Measurements from ENCODE around the gene CACNA1C.

CACNA1C gene

GRCh38 chr12:2302711-2303580 is 250.2 kb downstream of the CACNA1C start:
- DNase-seq = no peak

DNA sequence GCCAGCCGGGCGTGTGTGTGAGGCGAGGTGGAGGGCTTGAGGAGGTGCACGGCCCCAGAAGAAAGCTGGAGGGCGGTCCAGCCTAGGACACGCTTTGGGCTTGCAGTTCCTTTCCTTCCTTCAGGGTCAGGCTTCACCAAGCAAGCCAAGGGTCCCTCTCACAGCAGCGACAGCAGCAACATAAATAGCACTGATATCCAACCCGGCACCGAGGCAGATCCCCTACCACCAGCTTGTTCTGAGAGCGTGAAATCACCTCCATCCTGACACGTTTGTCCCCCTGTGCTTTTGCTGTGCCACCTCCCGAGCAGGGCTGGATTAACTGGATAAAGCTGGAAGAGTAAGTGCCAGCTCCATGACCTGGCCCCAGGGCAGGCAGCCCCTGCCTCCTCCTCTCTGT is 251.4 kb downstream of the CACNA1C start:
- no peak for DNase-seq

DNA sequence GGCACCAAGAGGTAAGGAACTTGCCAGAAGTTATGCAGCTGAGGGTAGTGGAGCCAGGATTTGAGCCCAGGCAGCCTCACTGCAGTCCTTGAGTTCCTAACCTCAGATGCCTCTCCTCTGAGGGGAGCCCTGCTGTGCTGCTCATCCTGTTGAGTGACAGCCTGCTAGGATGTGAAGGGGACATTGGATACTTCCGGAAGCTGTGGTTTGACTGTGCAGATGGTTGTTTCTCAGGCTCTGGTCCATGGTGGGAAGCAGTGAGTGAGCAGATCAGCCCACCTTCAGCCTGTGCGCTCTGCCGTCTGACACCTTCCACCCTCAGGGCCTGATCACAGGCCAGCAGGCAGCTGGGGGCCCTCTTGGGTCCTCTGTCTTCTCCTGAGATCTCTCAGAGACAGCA is 253.2 kb downstream of the CACNA1C start:
- DNase-seq = peak; percentile 96

- no peak for DNase-seq
These were observed 253.9 kb downstream of the CACNA1C start for GRCh38 chr12:2306735-2307134.

DNA sequence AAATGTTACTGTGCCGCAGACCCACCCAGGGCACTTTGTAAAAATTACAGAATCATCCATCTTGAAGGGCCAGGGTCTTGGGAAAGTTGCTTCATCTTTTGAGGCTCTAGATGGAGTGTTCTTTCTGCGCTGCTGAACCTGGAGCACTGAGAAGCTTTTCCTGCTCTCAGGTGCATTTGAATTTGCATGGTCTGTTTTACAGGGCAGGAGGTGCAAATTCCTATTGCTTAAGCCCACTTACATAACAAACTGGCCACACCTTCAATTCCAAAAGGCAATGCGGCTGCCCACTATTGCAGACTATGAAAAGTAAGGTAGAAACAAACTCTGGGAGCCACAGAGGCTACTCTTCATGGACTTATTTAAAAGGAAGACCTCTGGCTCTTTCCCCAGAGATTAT is 254.8 kb downstream of the CACNA1C start:
- no peak for DNase-seq

DNA sequence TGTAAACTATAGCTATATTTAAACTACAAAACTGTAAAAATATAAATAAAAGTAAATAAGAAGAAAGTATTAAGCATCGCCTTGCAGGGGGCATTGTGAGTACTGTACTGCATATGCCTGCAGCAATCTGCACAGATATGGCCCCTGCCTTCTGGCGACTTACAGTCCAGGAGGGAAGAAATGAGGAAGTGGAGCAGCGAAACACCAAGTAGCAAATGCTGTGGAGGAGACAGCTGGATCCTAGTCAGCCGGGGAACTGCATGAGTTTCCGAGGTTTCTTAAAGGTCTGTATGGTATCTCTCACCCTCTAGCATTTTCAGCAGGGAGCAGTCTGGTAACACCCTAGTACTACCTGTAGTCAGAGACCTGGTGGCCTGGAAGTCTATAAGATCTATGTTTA is 256.9 kb downstream of the CACNA1C start:
- no peak for DNase-seq

DNA sequence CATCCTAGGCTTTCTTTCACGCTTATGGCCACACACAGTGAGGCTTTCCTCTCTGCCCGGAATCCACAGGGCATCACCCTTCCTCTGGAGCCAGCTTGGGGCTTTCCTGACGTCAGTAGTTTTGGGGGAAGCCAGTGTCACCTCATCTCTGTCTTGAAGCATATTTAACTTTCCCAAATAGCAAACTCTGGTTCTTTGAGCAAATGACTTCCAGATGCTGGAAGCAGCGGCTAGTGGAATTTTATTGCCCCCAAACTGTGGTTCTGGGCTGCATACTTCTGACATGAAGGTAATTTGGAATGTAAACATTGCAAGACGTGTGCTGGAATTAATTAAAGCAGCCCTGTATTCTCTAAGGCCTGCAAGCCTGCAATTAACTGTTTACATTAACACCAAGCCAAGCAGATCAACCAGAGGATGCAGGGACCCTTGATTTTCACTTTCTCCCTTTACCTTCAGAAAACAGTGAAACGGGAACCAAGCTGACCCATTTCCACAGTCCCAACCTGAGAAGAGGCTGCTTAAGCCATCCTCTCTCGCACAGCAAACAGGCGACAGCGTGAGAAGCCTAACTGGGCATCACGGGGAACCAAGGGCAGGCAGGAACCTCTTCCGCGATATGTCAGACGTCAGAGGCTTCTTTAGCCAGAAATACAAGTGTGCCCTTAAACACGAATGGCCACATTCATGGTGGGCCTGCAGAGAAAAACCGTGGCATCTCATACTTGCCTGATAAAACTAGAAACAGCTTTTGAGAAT is 258.4 kb downstream of the CACNA1C start:
- no peak for DNase-seq

DNA sequence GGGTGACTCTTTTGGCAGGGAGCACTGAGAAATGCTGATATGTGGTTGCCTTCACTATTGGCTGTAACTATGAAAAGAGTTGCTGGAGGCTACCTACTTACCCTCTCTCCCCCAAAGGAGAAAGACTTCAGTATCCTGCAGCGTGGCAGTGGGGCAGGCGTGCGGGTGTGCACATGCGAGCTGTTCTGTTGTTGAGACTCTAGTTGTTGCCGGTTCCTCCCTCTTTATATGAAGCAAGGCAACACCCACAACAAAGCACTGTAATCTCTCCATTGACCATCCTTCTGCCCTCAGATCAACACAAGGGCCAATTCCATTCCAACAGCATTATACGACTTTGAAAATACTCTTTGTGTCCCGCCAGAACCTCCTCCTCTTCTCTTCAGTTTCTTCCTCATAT is 259.4 kb downstream of the CACNA1C start:
- no peak for DNase-seq

DNA sequence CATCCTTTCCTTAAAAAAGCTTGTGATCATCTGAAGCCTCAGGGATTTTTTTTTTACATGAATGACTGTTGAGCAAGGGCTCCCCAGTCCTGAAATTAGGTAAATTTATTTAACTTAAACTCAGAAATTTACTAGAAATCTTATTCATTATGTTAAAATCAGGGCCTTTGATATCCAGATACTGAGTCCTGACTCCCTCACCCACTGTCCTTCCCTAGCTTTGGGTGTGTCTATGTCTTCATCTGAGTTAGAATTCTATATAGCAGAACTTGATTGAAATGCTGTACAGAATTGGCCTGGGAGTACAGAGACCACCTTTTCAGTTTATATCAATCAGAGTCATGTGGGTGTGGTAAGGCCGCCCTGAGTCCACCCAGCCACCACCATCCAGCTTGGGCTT is 260.0 kb downstream of the CACNA1C start:
- no peak for DNase-seq

DNA sequence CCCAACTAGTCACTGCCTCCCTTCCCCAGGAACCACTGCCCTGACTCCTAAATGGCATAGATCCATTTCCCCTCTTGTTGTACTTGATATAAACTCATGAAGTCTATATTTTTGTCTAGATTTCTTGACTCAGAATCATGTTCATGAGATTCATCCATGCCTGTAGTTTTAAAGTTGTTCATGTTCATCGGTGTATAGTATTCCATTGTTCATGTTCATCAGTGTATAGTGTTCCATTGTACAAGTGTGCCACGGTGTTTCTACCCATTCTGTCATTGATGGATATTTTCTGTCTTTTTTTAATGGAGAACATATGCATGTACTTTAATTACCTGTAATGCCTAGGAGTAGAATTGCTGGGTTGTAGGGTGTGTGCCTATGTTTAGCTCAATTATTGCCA is 261.7 kb downstream of the CACNA1C start:
- DNase-seq = no peak

DNA sequence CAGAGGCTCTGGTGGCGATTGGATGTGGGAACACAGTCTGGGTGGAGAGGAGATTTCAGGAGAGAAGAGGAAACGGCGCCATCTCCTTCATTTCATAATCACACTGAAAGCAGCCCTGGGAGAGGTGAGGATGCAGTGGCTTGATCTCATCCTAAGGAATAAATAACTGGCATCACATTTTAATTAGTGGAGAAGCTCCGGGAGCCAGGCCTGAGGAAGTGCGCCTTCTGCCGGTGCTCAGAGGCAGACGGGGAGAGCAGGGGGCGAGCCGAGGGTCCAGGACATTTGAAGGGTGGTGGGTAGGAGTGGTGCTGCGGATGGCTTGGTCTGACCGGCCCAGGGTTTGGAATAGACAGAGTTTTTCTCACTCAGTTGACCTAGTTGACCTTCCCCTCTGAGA is 265.0 kb downstream of the CACNA1C start:
- DNase-seq = no peak

DNA sequence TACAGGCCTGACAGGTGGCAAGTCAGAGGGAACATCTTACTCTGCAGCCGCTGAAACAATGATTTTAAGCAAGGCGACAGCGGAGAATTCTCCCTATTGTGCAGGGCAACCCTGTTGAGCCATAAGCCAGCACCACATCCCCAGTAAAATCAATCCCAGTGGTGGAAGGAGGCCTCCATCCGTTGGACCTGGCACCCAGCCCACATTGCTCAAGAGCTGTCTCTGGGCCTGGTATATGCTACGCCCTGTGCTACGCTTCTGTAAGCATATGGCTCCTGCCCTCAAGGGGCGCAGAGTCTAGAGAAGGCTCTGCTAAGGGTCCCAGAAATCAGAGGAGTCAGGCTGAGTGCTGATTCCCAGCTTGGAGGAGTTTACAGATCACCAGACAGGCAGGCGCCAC is 265.5 kb downstream of the CACNA1C start:
- no peak for DNase-seq

DNA sequence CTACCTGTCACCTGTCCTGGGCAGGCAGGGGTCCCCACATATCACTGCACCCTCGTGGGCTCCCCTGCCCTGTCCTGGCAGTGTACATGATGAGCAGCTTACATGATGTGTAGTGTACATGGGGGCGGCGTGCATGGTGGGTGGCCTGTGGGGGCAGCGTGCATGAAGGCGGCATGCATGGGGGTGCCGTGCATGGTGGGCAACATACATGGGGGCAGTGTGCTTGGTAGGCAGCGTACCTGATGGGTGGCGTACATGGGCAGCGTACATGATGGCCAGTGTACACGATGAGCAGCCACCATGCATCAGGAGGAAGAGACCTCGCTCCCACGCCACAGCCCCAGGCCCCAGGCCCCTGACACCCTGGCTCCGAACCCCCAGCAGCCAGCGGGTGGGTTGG is 266.3 kb downstream of the CACNA1C start:
- DNase-seq = no peak

DNA sequence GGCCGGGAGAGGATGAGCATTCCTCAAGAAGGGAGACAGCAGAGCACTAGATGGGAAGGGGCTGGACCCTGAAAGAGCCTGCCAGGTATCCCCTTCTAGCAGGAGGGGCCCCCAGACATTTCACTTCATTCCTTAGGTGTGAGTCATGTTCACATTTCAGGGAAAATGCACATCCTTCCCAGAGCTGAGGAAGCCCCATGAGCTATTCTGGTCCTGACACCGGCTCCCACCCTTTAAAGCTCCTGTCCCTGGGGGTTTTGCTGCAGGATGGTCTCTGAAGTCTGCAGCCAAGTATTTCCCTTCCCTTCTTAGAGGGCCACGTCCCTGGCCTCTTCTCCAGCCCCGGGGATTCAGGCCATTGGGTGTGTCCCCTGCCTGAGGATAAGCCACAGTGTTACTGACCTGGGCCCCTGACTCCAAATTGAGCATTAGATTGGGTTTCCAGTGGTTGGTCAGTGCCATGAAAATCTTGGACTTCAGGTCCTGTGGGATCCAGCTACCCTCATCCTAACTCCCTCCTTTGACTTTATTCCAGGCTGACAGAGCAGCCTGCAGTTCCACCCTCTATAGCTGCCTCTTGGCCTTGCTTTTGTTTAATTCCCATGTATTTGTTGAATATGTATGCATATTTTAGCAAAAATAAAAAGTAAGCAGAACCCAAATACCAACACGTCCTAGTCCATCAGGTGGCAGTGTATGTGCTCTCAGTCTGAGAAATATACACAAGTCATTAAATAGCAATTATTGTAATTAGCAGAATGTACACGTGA is 267.1 kb downstream of the CACNA1C start:
- no peak for DNase-seq

DNA sequence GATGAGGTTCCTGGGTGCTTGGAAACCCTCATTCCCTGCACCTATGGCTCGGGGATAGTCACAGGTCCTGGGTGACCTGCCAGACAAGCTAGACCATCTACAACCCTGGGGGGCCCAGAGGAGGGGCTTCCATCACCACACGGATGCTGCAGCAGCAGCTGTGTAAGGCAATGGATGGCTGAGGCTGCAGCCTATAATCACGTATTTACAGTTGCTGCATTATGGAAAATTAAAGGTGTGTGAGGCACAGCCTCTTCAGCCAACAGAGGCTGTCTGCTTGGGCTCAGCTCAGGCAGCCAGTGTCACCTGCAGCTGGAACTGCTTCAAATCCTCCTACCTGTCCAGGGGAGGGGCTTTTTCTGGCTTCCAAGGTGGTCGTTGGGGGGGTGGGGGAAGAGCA is 268.1 kb downstream of the CACNA1C start:
- no peak for DNase-seq

- peak; percentile 93 for DNase-seq
These were observed 269.9 kb downstream of the CACNA1C start for GRCh38 chr12:2322554-2323120.

- DNase-seq = no peak
These were observed 270.9 kb downstream of the CACNA1C start for GRCh38 chr12:2323532-2324255.

DNA sequence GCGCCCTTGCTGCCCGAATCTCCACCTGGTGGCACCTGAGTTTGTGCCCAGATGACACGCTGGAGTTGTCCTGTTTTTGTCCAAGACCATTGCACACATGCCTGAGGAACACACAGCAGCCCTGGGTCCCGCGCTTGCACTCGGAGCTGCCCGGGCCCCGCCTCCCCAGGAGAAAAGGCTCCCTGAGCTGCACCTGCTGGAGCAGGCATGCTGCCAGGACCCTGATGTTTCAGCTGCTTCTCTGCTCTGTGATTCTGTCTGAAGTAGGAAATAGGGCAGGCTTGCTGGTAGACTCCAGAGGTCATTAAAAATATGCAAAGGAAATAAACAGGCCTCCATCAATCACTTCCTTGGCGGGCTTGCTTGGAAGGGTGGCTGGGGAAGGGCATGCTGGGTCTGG is 271.6 kb downstream of the CACNA1C start:
- DNase-seq = peak; percentile 96

GRCh38 chr12:2325519-2325918 is 272.7 kb downstream of the CACNA1C start:
- no peak for DNase-seq

DNA sequence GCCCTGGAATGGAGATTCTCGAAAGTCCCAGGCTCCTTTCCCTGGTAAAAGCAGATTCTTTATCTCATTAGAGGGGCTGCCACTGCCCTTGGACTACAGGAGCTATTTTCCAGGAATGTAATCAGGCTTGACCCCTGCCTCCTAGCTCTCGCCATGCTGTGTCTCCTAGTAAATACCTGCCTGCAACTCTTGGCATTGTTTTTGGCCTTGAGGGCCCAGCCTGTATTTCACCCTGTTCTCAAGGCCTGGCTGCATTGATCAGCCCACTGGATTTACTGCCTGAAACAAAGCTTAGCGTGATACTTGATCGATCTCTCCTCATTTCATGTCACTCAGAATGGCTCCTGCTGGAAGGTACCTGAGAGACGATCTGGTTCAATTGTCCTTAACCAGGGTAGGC is 273.7 kb downstream of the CACNA1C start:
- no peak for DNase-seq

GRCh38 chr12:2328661-2329060 is 275.9 kb downstream of the CACNA1C start:
- no peak for DNase-seq

GRCh38 chr12:2329661-2330210 is 276.9 kb downstream of the CACNA1C start:
- no peak for DNase-seq

Data from NCI-H2171 (cell line).